Amygdala (tissue), 56 donors: ENCODE results near the gene OR13H1.
"Not testable (repeated sequence)": the region's sequence is repeated elsewhere in the genome, so short reads cannot be mapped to it uniquely, and the experiment has no call there.

Source experiments
- DNase-seq, 56 donors: peaks; one replicate each; lab custom pipeline; 2025; lab: John Stamatoyannopoulos, UW

OR13H1 gene

GRCh38 chrX:131543774-131544173 is at the start of gene OR13H1:
OR13H1 (plus strand) TSS chrX:131544074; CDS start chrX:131544074, 0 bp downstream.
- no peak for DNase-seq

DNA sequence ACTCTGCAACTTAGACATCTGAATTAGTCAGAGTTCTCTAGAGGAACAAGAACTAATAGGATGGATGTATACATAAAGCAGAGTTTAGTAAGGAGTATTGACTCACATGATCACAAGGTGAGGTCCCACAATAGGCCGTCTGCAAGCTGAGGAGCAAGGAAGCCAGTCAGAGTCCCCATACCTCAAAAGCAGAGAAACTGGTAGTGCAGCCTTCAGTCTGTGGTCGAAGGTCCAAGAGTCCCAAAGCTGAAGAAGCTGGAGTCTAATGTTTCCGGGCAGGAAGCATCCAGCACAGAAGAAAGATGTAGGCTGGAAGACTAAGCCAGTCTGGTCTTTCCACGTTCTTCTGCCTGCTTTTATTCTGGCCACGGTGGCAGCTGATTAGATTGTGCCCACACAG is 42.3 kb upstream of the OR13H1 start:
- DNase-seq: not testable (repeated sequence)

DNA sequence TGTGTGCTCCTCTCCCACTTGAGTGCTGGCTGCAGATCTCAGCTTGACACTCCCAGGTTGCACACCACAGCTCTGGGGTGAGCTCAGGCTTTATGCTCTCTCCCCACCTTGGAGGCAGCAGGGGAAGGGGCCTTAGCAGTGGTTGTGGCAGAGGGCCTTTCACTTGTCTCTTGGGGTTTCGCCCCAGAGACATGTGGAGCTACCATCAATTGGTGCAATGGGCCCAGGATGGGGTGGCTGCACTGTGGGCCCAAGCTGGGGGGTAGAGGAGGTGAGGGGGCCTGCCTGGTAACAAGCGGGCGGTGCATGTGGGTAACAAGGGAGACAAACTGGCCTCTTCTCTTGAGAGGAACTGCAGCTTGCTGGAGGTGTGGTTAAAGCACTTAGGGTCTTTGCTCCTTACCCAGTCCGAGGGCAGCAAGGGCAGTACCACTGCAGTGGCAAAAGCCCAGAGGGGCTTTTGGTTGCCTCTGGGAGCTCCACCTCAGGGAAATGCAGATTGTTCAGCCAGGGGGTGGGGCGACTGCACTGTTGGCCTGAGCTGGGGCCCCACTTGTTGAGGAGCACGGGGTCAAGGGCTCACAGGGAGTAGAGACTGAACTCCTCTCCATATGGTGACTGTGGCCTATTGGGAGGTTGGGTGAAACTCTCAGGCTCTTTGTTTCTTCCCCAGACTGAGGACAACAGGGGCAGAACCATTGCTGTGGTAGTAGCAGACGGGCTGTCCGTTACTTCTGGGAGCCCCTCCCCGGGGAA is 30.5 kb upstream of the OR13H1 start:
- no peak for DNase-seq

DNA sequence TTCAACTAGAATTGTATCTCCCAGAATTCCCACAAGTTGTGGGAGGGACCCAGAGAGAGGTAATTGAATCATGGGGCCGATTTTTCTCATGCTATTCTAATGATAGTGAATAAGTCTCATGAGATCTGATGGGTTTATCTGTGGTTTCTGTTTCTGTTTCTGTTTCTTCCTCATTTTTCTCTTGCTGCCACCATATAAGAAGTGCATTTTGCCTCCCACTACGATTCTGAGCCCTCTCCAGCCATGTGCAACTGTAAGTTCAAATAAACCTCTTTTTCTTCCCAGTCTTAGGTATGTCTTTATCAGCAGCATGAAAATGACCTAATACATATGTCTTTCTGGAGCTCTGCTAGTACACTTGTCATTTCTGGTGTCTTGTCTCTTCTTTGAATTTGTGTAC is 22.1 kb upstream of the OR13H1 start:
- DNase-seq: no peak

DNA sequence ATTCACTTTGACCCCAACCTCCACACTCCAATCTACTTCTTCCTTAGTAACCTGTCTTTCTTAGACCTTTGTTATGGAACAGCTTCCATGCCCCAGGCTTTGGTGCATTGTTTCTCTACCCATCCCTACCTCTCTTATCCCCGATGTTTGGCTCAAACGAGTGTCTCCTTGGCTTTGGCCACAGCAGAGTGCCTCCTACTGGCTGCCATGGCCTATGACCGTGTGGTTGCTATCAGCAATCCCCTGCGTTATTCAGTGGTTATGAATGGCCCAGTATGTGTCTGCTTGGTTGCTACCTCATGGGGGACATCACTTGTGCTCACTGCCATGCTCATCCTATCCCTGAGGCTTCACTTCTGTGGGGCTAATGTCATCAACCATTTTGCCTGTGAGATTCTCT is 344 bp downstream of the OR13H1 start:
- DNase-seq: no peak

DNA sequence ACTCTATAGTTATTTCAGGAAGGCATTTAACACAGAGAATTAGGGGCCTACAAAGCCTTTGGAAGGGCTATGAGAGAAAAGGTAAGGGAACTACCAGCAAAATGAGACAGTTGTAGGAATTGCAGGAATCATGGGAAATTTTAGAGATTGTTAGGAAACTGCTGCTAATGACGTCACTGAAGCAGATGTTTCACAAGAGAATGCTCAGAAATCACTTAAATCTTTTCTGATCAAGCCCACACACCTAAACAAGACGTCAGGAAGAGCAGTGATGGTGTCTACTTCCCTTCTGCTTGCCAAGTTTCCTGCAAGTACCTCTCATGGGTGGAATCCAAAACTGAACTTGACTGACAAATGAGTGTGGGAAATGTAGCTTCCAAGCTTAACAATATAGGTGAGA is 5.1 kb downstream of the OR13H1 start:
- no peak for DNase-seq

DNA sequence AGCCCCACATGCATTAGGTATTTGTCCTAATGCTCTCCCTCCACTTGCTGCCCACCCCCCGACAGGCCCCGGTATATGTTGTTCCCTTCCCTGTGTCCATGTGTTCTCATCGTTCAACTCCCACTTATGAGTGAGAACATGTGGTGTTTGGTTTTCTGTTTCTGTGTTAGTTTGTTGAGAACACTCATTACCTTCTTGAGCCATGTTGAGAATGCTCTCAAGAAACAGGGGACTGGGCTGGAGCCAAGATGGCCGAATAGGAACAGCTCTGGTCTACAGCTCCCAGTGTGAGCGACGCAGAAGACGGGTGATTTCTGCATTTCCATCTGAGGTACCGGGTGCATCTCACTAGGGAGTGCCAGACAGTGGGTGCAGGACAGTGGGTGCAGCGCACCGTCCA is 8.6 kb downstream of the OR13H1 start:
- DNase-seq: not testable (repeated sequence)

GRCh38 chrX:131558562-131558961 is 14.7 kb downstream of the OR13H1 start:
- DNase-seq: no peak

- DNase-seq: no peak
Measured at GRCh38 chrX:131564553-131565229, 20.8 kb downstream of the OR13H1 start.

DNA sequence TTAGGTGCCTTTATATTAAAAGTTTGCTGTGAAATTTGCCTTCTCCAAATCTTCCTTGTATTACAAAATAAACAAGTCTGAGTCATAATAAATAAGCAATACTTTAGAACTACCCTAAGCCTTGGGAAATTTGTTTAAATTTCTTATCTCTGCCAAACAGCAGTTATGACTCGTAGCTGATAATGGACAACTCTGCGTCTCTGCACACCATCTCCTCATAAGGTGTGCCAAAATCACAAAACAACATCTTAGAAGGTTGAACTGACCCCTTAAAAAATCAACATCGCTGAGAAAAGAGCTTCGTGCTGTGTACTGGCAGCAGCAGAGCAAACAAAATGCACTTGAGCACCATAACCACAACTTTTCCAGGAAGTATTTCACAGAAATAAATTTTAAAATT is 22.0 kb downstream of the OR13H1 start:
- DNase-seq: no peak

DNA sequence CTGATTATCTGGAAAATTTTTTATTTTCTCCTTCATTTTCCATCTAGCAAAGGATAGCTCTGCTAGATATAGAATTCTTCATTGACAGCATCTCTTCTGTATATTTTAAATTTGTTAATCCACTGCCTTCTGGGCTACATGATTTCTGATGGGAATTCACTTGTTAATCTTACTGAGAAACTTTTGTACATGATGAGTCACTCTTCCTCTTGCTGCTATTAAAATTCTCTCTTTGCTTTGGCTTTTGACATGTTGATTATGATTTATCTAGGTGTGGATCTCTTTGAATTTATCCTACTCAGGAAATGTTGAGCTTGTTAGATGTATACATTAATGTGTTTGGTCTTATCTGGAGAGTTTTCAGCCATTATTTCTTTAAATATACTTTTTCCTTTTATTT is 27.5 kb downstream of the OR13H1 start:
- DNase-seq: no peak

- DNase-seq: no peak
Measured at GRCh38 chrX:131572372-131573014, 28.6 kb downstream of the OR13H1 start.

GRCh38 chrX:131577413-131577812 is 33.5 kb downstream of the OR13H1 start:
- DNase-seq: no peak

DNA sequence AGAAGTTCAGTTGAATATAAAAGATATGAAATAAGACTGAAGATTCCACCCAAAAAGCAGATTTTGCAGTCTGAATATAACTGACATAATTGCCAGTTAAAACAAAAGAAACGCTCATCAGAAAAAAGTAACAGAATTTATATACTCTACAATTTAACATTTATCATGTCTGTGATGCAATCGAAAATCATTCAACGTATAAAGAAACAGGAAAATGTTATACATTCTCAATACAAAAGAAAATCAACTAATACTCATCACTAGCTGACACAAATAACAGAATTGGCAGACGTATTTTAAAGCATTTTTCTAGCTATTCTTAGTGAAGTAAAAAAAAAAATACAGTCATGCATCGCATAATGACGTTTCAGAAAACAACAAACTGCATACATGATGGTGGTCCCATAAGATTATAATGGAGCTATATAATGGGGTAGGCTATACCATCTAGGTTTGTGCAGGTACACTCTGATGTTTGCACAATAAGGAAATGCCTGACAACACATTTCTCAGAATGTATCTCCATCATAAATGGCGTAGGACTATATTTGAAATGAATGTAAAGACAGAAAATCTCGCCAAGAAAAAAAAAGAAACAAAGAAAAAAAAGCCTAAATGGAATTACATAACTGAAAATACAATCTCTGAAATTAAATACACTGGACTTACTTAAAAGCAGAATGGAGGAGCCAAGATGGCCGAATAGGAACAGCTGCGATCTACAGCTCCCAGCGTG is 34.3 kb downstream of the OR13H1 start:
- no peak for DNase-seq

DNA sequence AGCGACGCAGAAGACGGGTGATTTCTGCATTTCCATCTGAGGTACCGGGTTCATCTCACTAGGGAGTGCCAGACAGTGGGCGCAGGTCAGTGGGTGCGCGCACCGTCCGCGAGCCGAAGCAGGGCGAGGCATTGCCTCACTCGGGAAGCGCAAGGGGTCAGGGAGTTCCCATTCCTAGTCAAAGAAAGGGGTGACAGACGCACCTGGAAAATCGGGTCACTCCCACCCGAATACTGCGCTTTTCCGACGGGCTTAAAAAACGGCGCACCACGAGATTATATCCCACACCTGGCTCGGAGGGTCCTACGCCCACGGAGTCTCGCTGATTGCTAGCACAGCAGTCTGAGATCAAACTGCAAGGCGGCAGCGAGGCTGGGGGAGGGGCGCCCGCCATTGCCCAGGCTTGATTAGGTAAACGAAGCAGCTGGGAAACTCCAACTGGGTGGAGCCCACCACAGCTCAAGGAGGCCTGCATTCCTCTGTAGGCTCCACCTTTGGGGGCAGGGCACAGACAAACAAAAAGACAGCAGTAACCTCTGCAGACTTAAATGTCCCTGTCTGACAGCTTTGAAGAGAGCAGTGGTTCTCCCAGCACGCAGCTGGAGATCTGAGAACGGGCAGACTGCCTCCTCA is 35.0 kb downstream of the OR13H1 start:
- not testable (repeated sequence) for DNase-seq

DNA sequence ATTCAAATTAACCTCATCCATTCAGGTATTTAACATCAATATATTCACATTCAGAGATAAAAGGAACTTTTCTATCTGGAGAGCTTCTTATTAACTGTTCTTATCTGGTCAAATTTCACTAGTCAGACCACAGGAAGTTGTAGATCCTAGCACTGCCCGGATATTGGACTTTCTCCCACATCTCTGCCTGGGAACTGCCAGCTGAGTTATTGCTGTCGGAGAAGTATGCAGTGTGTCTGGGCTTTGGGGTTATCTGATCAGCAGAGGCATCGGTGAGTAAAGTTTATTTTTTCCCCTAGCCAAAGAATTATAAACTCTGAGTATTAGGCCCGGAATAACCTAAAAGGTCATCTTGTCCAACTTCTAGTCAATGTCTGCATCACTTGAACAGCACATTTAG is 45.1 kb downstream of the OR13H1 start:
- no peak for DNase-seq
